ENCODE data around the gene CCDC77.

CCDC77 gene

GRCh38 chr12:482061-482460 is 80.6 kb downstream of the CCDC77 start:
- DNase-seq: no peak

GRCh38 chr12:484096-484495 is 82.7 kb downstream of the CCDC77 start:
- no peak for DNase-seq

- no peak for DNase-seq
These were observed 88.8 kb downstream of the CCDC77 start for GRCh38 chr12:490260-490659.

All from activated effector memory CD4-positive, alpha-beta T cell treated with anti-CD3 and anti-CD28 coated beads, Interleukin-2, amount 50 U/mL, for 16 hours (primary cell).